VCaP (cell line): Measurements from ENCODE around the gene CTTN.

Experiments used
- H3K27ac ChIP-seq: fragments of 450-650 bp; 2 replicates; pipeline ENCODE4 v1.5.1; 2017
- CTCF ChIP-seq: fragments of 450-650 bp; conservative IDR thresholded peaks from 2 replicates; pipeline ENCODE4 v1.5.1; 2017; ENCODE audit warnings: mild to moderate bottlenecking, moderate library complexity

The CTTN gene

GRCh38 chr11:70473873-70474690 is 75.8 kb downstream of the CTTN start:
- no peak overlapping the region for H3K27ac ChIP-seq
- TF ChIP-seq CTCF, result no peak

GRCh38 chr11:70474710-70475109 is 76.4 kb downstream of the CTTN start:
- no peak overlapping the region for H3K27ac ChIP-seq
- no peak for TF ChIP-seq CTCF

GRCh38 chr11:70476669-70477068 is 78.3 kb downstream of the CTTN start:
- no peak overlapping the region for H3K27ac ChIP-seq
- TF ChIP-seq CTCF, result no peak

GRCh38 chr11:70477176-70477575 is 78.8 kb downstream of the CTTN start:
- TF ChIP-seq CTCF, result no peak
- H3K27ac ChIP-seq, result no peak overlapping the region

GRCh38 chr11:70477609-70478008 is 79.3 kb downstream of the CTTN start:
- TF ChIP-seq CTCF, result no peak
- H3K27ac ChIP-seq, result no peak overlapping the region

- no peak overlapping the region for H3K27ac ChIP-seq
- no peak for TF ChIP-seq CTCF
Observed at GRCh38 chr11:70478166-70478890, 80.0 kb downstream of the CTTN start.

- no peak overlapping the region for H3K27ac ChIP-seq
- no peak for TF ChIP-seq CTCF
Observed at GRCh38 chr11:70480711-70481110, 82.4 kb downstream of the CTTN start.
